Trophoblast cell (in vitro differentiated cells and primary cell): Measurements from ENCODE around the gene ZMYND8.

Experiments used
- DNase-seq, 2 donors: peaks; one replicate each; pipeline ENCODE4 v3.0.0-alpha.2; 2016
- H2AFZ ChIP-seq: 2 replicates; pipeline ENCODE4 v1.6.1; 2013; ENCODE audit warnings: low read length, moderate library complexity, mild to moderate bottlenecking; ENCODE audit not compliant: insufficient read depth, poor library complexity
- H2AK5ac ChIP-seq: 2 replicates; pipeline ENCODE4 v1.6.1; 2013; ENCODE audit warnings: mild to moderate bottlenecking, low read length
- H2BK120ac ChIP-seq: 2 replicates; pipeline ENCODE4 v1.6.1; 2013; ENCODE audit warnings: low read length, mild to moderate bottlenecking, moderate library complexity; ENCODE audit not compliant: insufficient read depth, poor library complexity
- H2BK12ac ChIP-seq: 2 replicates; pipeline ENCODE4 v1.6.1; 2013; ENCODE audit warnings: mild to moderate bottlenecking, low read length, moderate library complexity
- H2BK5ac ChIP-seq: 2 replicates; pipeline ENCODE4 v1.6.1; 2013; ENCODE audit warnings: low read length, low read depth, moderate library complexity, mild to moderate bottlenecking; ENCODE audit not compliant: poor library complexity
- H3K14ac ChIP-seq: 2 replicates; pipeline ENCODE4 v1.6.1; 2013; ENCODE audit warnings: mild to moderate bottlenecking, low read length
- H3K18ac ChIP-seq: 2 replicates; pipeline ENCODE4 v1.6.1; 2013; ENCODE audit warnings: mild to moderate bottlenecking, low read length
- H3K23ac ChIP-seq: 2 replicates; pipeline ENCODE4 v1.6.1; 2013; ENCODE audit warnings: low read length
- H3K27ac ChIP-seq: 2 replicates; pipeline ENCODE4 v1.5.1; 2013; ENCODE audit warnings: low read depth, mild to moderate bottlenecking, inconsistent platforms, low read length, moderate library complexity
- H3K27me3 ChIP-seq: 2 replicates; pipeline ENCODE4 v1.6.1; 2013; ENCODE audit warnings: inconsistent platforms, mild to moderate bottlenecking, low read length, moderate library complexity; ENCODE audit not compliant: insufficient read depth
- H3K36me3 ChIP-seq, 2 experiments: 1 replicate in 1 of 2; 2 replicates in 1 of 2; pipeline ENCODE4 v1.6.1; 2013; ENCODE audit warnings: low read length in 2 of 2, mild to moderate bottlenecking in 2 of 2, moderate library complexity in 1 of 2; ENCODE audit not compliant: insufficient read depth in 2 of 2, control insufficient read depth in 1 of 2
- H3K4ac ChIP-seq: 2 replicates; pipeline ENCODE4 v1.6.1; 2013; ENCODE audit warnings: low read depth, mild to moderate bottlenecking, low read length, moderate library complexity
- H3K4me1 ChIP-seq, 2 experiments: 1 replicate in 1 of 2; 2 replicates in 1 of 2; pipeline ENCODE4 v1.6.1; 2013; ENCODE audit warnings: low read length in 2 of 2, mild to moderate bottlenecking in 2 of 2, moderate library complexity in 1 of 2; ENCODE audit not compliant: insufficient read depth in 2 of 2, control insufficient read depth in 1 of 2
- H3K4me2 ChIP-seq: 2 replicates; pipeline ENCODE4 v1.6.1; 2013; ENCODE audit warnings: inconsistent platforms, mild to moderate bottlenecking, low read length, moderate library complexity
- H3K4me3 ChIP-seq: 2 replicates; pipeline ENCODE4 v1.5.1; 2013; ENCODE audit warnings: mild to moderate bottlenecking, low read depth, low read length, inconsistent platforms
- H3K79me1 ChIP-seq: one replicate; pipeline ENCODE4 v1.6.1; 2013; ENCODE audit warnings: low read length
- H3K79me2 ChIP-seq: 2 replicates; pipeline ENCODE4 v1.6.1; 2013; ENCODE audit warnings: low read length, mild to moderate bottlenecking; ENCODE audit not compliant: control insufficient read depth, insufficient read depth, poor library complexity
- H3K9ac ChIP-seq: 2 replicates; pipeline ENCODE4 v1.6.1; 2013; ENCODE audit warnings: mild to moderate bottlenecking, low read length
- H3K9me3 ChIP-seq: 2 replicates; pipeline ENCODE4 v1.6.1; 2013; ENCODE audit warnings: low read depth, mild to moderate bottlenecking, control low read depth, inconsistent platforms, low read length; ENCODE audit not compliant: insufficient read depth
- H4K12ac ChIP-seq: 2 replicates; pipeline ENCODE4 v1.6.1; 2013; ENCODE audit warnings: low read depth, mild to moderate bottlenecking, low read length, moderate library complexity
- H4K8ac ChIP-seq: 2 replicates; pipeline ENCODE4 v1.6.1; 2013; ENCODE audit warnings: low read depth, mild to moderate bottlenecking, low read length, moderate library complexity
- H4K91ac ChIP-seq: one replicate; pipeline ENCODE4 v1.6.1; 2013; ENCODE audit warnings: low read depth, mild to moderate bottlenecking, low read length, moderate library complexity
- WGBS: extraction: QIAGEN DNeasy Blood & Tissue Kit; methylation state at CpG from one replicate; pipeline ENCODE4 v1.1.7; 2013; ENCODE audit warnings: missing lambda C conversion rate; ENCODE audit not compliant: insufficient read length, insufficient coverage; ENCODE audit errors: extremely low coverage; 5-methylcytosine and 5-hydroxymethylcytosine counted together

ZMYND8 gene

DNA sequence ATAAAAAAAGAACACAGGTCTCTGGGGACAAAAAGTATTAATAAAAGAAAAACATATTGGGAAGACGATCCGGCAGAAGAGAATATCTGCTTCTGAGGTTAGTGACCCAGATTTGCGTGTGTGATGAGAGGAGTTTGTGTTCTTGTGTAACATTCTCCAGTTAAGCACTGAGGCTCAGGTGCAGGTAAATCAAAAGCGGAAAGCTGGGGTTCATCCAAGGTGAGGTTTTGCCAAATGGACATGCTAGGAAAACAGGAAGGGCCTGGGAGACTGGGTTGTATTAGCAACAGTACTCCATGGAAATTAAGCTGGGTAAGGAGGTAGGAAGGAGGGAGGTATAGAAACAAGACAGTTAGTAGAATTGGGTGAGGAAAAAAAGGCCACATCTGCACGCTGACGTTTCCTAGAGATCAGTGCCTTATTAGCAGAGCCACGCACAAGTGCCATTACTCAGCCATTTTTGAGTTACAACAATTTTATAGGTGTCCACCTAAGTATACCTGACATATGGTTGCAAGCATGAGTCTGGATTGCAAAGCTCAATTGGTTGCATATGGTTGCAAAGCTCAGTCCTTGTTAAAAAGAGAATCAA, 139.6 kb downstream of the ZMYND8 start:
- Histone ChIP-seq H3K4ac (no peak overlapping the region), H2BK120ac (no peak overlapping the region), H4K91ac (no peak overlapping the region), H3K36me3 (peaks cover 36 to 58% of the 10 kb centered on the region in 2 experiments), H3K27ac (no peak overlapping the region), H3K9ac (no peak overlapping the region), H4K12ac (no peak overlapping the region), H2BK5ac (no peak overlapping the region), H2AFZ (no peak overlapping the region), H2AK5ac (no peak overlapping the region), H3K4me3 (no peak overlapping the region), H3K4me2 (no peak overlapping the region), H3K79me2 (no peaks in the 10 kb centered on the region), H3K79me1 (no peaks in the 10 kb centered on the region), H3K18ac (no peak overlapping the region), H3K23ac (no peak overlapping the region), H4K8ac (no peak overlapping the region), H3K4me1 (no peaks in the 10 kb centered on the region), H2BK12ac (no peak overlapping the region), H3K14ac (no peak overlapping the region), H3K27me3 (no peaks in the 10 kb centered on the region), H3K9me3 (no peaks in the 10 kb centered on the region)
- no CpG with 5 or more reads among the region's 7 CpGs for WGBS
- DNase-seq = no peak

DNA sequence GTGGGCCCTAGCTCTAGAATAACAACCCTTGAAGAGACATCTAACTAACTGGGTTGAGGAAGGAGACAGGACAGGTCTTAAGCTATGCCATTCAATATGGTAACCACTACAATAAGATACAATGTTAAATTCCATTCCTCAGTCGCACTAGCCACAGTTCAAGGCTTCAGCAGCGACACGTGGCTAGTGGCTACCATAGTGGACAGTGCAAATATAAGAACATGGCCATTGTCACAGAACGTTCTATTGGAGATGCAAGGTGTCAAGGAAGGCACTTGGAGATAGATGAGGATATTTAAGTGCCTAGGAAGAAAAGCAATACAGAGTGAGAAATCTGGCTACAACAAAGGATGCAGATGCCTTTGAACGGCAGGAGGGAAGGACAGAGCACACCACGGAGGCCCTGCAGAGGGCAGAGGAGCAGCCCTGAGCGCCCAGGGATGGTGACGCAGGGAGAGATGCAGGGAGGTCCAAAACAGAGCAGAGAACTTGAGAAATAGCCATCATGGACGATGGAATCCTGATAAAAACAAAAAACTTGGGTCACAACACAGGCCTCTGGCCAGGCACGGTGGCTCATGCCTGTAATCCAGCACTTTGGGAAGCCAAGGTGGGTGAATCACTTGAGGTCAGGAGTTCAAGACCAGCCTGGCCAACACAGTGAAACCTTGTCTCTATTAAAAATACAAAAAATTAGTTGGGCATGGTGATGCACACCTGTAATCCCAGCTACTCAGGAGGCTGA, 140.7 kb downstream of the ZMYND8 start:
- no peak overlapping the region for H3K23ac ChIP-seq
- no peak overlapping the region for H2BK12ac ChIP-seq
- H3K9me3 ChIP-seq = no peaks in the 10 kb centered on the region

DNA sequence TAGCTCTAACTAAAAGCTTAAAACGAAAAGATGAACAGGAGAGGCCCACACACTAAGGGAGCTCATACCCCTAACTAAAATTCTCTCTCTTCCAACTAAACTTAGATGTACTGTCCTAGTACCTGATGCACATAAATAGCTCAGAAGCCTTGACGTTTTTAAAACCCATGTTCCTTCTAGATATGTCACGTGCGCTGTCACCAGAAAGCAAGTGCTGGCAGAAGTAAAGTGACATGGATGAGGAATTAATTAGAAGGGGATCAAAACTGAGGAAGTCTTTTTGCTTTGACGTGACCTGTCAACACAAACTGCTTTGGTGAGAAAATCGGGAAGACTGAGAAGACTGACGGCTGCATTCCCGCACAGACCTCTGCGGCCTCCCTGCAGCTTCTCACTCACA, 142.5 kb downstream of the ZMYND8 start:
- no peak overlapping the region for H2BK5ac ChIP-seq
- no peak overlapping the region for H4K91ac ChIP-seq
- H3K9me3 ChIP-seq = no peaks in the 10 kb centered on the region
- peaks cover 37 to 64% of the 10 kb centered on the region in 2 experiments for H3K36me3 ChIP-seq
- WGBS = no CpG with 5 or more reads among the region's 9 CpGs
- H3K79me1 ChIP-seq = no peaks in the 10 kb centered on the region
- no peak overlapping the region for H2AFZ ChIP-seq
- H3K79me2 ChIP-seq = no peaks in the 10 kb centered on the region
- no peak overlapping the region for H3K27ac ChIP-seq
- no peak for DNase-seq
- H3K4me2 ChIP-seq = no peak overlapping the region
- no peak overlapping the region for H3K23ac ChIP-seq
- H4K12ac ChIP-seq = no peak overlapping the region
- H4K8ac ChIP-seq = no peak overlapping the region
- H3K4ac ChIP-seq = no peak overlapping the region
- H2BK12ac ChIP-seq = no peak overlapping the region
- H2BK120ac ChIP-seq = no peak overlapping the region
- no peak overlapping the region for H3K14ac ChIP-seq
- H3K9ac ChIP-seq = no peak overlapping the region
- no peak overlapping the region for H3K18ac ChIP-seq
- H3K27me3 ChIP-seq = no peaks in the 10 kb centered on the region
- no peaks in the 10 kb centered on the region for H3K4me1 ChIP-seq
- H3K4me3 ChIP-seq = no peak overlapping the region
- no peak overlapping the region for H2AK5ac ChIP-seq

More for the DNA sequence above, 140.7 kb downstream of the ZMYND8 start:
- Histone ChIP-seq H4K91ac (no peak overlapping the region), H3K9ac (no peak overlapping the region), H3K4me3 (no peak overlapping the region), H3K4me1 (no peaks in the 10 kb centered on the region), H3K79me2 (no peaks in the 10 kb centered on the region), H4K8ac (no peak overlapping the region), H2AK5ac (no peak overlapping the region), H2BK5ac (no peak overlapping the region), H3K4ac (no peak overlapping the region), H3K18ac (no peak overlapping the region), H3K27ac (no peak overlapping the region), H3K14ac (no peak overlapping the region), H3K4me2 (no peak overlapping the region), H2AFZ (no peak overlapping the region), H4K12ac (no peak overlapping the region), H3K36me3 (peaks cover 33 to 57% of the 10 kb centered on the region in 2 experiments), H3K27me3 (no peaks in the 10 kb centered on the region), H3K79me1 (no peaks in the 10 kb centered on the region), H2BK120ac (no peak overlapping the region)
- no peak for DNase-seq
- WGBS = no CpG with 5 or more reads among the region's 10 CpGs

DNA sequence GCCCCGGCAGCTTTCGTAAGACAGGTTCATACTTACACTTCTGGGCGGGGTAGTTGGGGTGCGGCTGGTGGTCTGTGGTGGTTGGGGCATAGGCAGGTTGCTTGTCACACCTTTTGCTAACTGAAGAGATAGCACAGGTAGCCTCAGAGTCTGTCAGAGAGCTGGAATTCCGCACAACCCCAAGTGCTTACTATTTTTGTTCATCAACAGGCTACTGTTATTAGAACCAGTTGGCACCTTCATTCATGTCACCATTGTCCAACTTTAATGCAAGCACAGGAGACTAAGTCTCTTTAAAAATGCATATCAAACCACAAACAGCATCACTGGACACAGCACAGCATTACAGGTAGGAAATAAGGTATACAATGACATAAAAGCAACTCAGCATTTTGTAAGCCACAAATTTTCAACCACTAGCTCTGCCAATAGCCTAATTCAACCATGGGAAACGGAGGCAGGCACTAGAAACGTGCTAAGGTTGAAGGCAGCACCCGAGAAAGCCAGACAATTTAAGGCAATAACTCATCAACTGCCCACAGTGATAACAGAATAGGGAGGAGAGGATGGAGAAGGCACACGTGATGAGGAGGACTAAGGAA, 143.8 kb downstream of the ZMYND8 start:
- Histone ChIP-seq H3K4me1 (no peaks in the 10 kb centered on the region), H3K36me3 (peaks cover 46 to 66% of the 10 kb centered on the region in 2 experiments), H4K12ac (no peak overlapping the region), H2AK5ac (no peak overlapping the region), H3K14ac (no peak overlapping the region), H3K79me2 (no peaks in the 10 kb centered on the region), H4K8ac (no peak overlapping the region), H3K23ac (no peak overlapping the region), H4K91ac (no peak overlapping the region), H3K4me2 (no peak overlapping the region), H3K18ac (no peak overlapping the region), H3K27me3 (no peaks in the 10 kb centered on the region), H2AFZ (no peak overlapping the region), H2BK5ac (no peak overlapping the region), H3K4ac (no peak overlapping the region), H3K27ac (no peak overlapping the region), H3K79me1 (no peaks in the 10 kb centered on the region), H3K4me3 (no peak overlapping the region), H2BK120ac (no peak overlapping the region), H3K9ac (no peak overlapping the region), H2BK12ac (no peak overlapping the region), H3K9me3 (no peaks in the 10 kb centered on the region)
- no peak for DNase-seq
- WGBS = no CpG with 5 or more reads among the region's 9 CpGs
